HG02610 (cell line): ENCODE results near the gene C16orf46.

Experiments
- ATAC-seq: cut with Tn5 transposase; IDR thresholded peaks from one replicate; pipeline ENCODE4 v1.9.1; 2021; ENCODE audit warnings: mild to moderate bottlenecking, moderate library complexity; ENCODE audit not compliant: unreplicated experiment

Gene C16orf46

DNA sequence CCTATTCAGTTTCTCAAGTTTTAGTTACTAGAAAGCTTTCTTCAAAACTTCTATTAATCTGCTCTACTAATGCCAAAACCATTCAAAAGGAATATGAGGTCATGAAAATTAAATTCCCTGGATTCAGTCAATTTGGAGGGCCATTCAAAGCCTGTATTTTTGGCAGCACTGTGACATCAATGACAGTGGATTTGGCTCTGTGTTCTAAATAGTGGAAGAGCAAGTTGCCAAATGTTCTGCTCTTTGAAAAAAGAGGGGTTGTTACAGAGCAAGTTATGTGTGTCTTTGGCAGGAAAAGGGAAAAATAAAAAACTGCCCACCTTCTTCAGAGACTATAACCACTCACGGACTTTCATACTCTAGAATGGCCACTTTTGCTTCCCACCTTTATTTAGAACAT, 3.2 kb upstream of the C16orf46 start:
- ATAC-seq = no peak

DNA sequence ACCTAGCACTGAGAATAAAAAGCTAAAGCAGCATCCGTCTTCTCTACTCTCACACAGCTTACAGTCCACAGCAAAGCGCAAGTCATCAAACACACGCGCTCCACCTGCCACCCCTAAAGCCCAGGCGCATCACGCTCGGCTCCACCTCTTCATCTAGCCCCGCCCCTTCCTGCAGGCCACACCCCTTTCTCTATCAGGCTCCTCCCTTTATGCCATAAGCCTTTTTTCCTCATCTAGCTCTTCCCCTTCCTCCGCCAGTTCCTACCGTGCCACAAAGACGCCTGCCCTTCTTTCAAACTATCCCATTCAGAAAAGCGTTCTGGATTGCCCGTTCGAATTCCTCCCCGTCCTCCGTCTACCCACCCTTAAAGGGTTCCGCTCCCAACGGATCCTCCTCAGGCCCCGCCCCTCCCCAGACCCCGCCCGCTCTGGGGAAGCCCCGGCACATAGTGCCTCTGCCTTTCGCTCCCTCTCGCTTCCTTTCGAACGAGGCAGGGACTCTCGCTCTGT, 417 bp downstream of the C16orf46 start:
- ATAC-seq = peak; percentile 85

- no peak for ATAC-seq
Measured at GRCh38 chr16:81073560-81074330, 3.3 kb downstream of the C16orf46 start.

DNA sequence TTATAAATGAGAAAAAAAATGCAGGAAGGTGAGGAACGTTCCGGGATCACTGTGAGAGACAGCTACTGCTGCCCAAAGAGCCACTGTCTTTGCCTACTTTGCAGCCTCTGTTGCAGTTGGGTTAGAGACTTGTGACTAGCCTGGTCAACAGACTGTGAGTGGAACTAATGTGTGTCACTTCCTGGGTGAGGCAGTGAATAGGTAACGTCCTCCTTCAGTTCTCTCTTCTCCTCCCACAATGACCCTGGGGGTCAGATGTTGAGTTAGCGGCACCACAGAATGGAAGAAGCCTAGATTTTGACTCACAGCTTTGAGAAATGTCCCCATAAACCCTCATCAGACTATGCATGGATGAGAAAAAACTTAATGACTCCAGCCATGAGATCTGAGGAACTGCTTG, 5.2 kb downstream of the C16orf46 start:
- ATAC-seq = no peak

DNA sequence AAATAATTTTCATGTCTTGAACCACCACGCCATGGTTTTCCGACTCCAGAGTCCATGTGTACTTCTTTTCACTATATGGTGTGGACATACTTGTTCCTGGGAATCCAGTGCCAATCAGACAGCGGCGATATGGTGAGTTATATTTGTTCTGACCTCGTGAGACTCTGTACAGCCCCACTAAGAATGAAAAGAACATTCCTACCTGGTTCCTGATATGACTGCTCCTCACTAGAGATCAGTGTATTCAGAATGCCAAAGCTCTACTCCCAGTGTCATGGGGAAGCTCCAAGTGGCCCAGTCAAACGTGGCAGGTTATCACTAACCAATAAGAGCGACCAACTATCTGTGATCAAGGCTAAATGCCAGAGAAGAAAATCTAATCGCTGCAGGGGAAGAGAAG, 6.1 kb downstream of the C16orf46 start:
- no peak for ATAC-seq

GRCh38 chr16:81069063-81069462, 8.0 kb downstream of the C16orf46 start:
- ATAC-seq = no peak

DNA sequence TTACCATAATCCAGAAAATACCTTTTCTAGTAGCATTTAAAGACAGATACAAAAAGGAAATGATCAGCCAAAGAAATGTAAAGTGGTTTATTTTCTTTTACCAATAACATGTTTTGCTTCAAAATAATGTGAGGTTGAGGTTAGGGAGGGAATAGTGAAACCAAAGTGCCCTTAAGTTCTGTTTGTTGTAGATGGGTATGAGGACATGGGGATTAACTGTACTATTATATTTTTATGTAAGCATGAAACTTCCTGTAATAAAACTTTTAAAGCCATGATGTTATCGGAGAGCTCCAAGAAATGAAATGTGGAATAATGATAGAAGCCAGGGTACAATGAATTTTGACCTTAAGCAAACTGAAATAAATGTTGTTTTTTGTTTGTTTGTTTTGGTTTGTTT, 9.9 kb downstream of the C16orf46 start:
- no peak for ATAC-seq

DNA sequence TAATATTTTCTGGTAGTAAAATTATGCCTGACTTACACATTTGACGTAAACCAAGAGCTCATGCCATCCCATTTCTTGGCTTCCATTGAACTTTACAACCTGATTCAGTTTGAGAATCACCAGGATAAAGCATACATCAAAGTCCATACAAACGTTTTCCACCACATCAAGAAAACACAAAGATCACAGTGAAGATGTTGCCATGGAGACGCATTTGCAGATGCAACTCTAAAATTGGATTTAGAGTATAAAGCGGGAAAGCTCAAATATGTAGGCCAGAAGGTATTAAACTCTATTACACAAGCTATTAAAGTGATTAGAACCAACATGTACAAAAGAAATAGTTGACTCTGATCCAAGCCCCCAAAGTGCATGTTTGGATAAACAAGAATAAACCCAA, 10.4 kb downstream of the C16orf46 start:
- no peak for ATAC-seq

DNA sequence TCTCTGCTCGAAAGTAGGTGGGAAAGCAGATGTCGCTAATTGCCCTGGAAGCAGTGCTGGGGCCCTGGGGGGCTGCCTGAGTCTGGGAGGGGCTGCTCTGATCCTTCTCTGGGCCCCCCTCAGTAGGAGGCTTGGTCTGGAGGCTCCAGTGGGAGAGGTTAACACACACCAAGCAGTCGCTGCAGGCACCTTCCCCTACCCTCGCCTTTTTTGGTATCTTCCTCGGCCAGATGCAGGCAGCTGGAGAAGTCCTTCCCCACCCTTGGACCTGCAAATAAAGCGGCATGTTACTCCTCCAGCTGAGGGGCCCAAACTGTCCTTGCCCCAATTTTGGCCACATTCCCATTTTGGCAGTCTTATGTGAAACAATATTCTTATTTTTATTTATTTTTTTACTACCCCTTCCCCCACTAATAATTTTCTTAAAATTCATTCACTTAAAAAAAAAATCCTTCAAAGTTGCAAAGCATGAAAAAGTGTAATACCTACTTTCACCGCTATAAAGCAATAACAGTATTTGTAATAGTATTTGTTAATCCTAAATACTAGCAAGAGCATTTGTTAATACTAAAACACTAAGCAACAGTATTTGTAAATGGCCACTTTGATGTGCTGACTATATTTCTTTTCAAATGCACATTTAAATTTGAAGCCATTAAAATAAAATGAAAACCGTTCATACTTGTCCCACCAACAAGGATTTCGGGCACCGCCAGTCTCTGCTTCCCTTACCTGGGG, 15.0 kb downstream of the C16orf46 start:
- ATAC-seq = no peak

- no peak for ATAC-seq
Measured at GRCh38 chr16:81061307-81061640, 15.8 kb downstream of the C16orf46 start.

GRCh38 chr16:81060576-81061306, 16.3 kb downstream of the C16orf46 start:
- ATAC-seq = no peak

DNA sequence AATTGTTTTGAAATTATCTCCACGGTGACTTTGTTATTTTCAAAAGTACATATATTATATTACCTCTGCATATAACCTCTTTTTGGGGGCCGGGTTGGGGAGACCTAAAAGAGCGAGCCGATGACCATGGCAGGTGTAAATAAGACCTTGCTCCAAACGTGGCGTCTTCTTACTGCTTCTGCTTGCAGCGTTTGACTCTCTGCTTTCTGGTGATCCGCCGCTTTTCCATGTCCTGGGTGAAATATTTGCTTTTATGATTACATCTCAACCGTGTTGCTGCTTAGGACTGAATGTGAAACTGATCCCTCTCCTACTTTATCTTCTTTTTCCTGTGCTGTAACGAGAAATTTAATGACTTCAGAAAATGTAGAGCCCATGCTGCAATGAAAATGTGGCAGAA, 23.3 kb downstream of the C16orf46 start:
- ATAC-seq = no peak

GRCh38 chr16:81042821-81043220, 34.2 kb downstream of the C16orf46 start:
- ATAC-seq = no peak

DNA sequence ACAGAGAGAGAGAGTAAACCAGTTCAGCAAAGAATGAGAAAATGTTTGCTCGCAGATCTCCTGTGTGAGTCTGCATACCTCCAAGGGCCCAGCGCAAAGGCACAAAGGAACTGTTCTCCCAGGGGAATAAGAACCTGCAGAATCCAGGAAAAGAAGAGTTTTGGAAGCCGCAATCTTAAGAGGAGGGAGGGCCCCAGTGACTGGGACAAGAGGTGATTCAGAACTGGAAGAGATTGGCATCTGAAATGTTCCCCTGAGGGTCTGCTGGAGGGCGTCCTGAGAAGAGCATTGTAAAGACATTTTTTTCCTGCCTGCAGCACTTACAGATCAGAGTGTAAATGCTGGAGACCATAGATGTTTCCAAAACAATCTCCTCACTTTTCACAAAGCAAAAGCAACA, 35.3 kb downstream of the C16orf46 start:
- no peak for ATAC-seq

- no peak for ATAC-seq
Measured at GRCh38 chr16:81040842-81041241, 36.2 kb downstream of the C16orf46 start.

- ATAC-seq = no peak
Measured at GRCh38 chr16:81040131-81040530, 36.9 kb downstream of the C16orf46 start.

DNA sequence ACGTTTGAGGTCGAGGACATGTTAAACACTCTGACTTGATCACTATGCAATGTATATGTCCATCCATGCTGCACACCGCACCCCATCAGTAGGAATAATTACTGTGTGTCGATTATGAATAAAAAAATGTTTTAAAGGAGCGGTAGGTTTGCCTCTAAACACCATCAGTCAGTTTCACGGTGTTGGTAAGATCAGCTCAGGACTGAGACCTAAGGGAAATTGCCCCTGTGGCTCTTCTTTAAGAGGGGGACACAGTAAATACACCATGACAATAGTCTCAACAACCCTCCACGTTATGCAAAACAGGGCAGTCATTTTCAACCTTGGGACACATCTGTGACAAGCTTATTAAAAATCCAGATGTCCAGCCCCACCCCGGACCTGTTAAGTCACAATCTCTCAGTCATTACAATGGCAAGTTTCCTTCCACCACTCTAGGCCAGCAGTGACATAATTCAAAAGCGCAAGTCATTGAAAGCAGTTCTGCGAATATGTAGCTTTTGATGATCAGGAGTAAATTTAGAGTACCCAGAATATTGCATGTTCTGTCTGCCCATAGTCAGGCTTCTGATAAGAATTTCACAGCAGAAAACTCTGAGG, 40.2 kb downstream of the C16orf46 start:
- no peak for ATAC-seq

- ATAC-seq = peak; percentile 44
Measured at GRCh38 chr16:81035975-81036750, 40.9 kb downstream of the C16orf46 start.

DNA sequence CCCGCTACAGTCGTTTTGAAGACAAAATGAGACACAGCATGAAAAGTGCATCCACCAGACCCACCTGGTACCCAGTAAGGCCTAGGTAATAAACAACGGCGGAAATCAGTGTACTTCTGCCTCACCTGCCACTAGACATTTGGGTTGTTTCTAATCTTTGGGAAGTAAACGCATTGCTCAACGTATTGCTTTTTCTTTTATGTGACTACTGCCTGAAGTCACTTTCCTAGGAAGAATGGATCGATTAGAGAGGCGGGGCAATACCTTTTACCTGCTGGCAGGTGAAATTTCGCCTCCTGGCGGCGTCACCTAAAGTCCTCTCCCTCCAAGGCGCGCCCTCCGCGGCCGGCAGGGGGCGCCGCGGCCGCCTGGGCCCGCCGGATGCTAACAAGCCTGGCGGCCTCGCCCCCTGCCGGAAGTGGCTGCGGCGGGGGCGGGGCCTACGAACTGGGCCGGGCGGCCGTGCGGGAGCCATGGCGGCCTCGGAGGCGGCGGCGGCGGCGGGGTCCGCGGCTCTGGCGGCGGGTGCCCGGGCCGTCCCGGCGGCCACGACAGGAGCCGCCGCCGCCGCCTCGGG, 41.6 kb downstream of the C16orf46 start, which contains the start of gene ATMIN:
TSS of gene ATMIN (plus strand) at position 445 of the 577 bp plus-strand sequence. CDS start at position 474, 29 bp downstream.
- peak; percentile 93 for ATAC-seq
